GM21723 (cell line): ENCODE measurements around the gene SCEL.
"Not testable (repeated sequence)": the region's sequence is repeated elsewhere in the genome, so short reads cannot be mapped to it uniquely, and the experiment has no call there.

Experiments
- ATAC-seq: cut with Tn5 transposase; IDR thresholded peaks from one replicate; pipeline ENCODE4 v1.9.1; 2021; ENCODE audit warnings: mild to moderate bottlenecking, moderate library complexity; ENCODE audit not compliant: unreplicated experiment

The SCEL gene

GRCh38 chr13:77535448-77535847 is at the start of gene SCEL:
TSS of gene SCEL (plus strand) at chr13:77535706. CDS start at chr13:77555876, 20,170 bp downstream.
- no peak for ATAC-seq

DNA sequence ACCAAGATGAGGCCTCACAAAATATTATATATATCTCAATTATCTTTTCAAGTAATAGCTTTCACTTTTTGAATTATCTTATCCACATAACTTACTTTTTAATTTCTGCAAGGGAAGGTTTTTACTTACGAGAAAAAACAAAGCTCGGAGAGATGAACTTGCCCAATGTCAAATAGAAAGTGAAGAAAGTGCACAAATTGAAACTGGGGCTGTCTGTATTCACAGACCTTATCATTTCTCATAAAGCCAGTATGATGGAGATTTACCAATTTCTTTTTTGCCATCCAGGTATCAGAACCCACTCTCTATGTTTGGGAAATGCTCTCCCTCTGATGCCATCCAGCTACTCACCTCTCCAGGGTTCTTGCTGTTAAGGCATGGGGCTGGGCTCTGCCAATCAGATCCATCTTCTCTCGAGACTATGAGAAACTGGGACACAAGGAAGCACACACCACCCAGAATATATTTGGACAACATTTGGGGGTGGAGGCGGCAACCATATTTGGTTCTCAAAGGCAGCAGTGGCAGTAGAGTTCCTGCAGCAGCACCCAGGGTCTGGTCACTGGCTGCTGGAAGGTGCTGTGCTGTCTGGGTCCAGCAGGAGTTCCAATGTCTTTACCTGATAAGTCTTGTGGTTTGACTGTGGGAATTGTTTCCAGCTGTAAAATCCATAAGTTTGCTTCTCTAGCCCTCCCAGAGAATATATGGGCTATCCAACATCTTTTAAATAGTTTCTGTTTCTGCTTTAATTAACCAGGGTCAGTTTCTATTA is 45.8 kb upstream of the SCEL start:
- ATAC-seq, result peak; percentile 63

GRCh38 chr13:77492982-77493381 is 42.5 kb upstream of the SCEL start:
- ATAC-seq, result peak; percentile 69

- no peak for ATAC-seq
Observed at GRCh38 chr13:77494226-77494625, 41.3 kb upstream of the SCEL start.

DNA sequence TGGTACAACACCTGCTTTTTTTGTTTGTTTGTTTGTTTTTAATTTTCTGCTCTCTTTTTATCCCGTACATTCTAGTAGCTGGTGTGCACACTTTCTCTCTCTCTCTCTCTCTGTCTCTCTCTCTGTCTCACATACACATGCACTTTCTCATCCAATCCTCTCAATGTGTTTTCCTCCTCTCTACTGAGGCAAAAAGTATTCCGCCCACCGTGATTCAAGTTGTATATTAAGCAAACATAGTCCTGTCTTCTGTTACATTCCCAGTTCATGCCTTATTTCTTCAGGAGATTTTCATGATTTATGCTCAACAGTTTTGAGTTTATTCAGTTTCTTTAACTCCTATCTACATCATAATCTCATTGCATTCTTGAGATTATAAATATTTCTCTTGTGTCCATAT is 38.2 kb upstream of the SCEL start:
- ATAC-seq, result no peak

- no peak for ATAC-seq
Observed at GRCh38 chr13:77497835-77498234, 37.7 kb upstream of the SCEL start.

GRCh38 chr13:77502104-77502720 is 33.3 kb upstream of the SCEL start:
- peak; percentile 90 for ATAC-seq

DNA sequence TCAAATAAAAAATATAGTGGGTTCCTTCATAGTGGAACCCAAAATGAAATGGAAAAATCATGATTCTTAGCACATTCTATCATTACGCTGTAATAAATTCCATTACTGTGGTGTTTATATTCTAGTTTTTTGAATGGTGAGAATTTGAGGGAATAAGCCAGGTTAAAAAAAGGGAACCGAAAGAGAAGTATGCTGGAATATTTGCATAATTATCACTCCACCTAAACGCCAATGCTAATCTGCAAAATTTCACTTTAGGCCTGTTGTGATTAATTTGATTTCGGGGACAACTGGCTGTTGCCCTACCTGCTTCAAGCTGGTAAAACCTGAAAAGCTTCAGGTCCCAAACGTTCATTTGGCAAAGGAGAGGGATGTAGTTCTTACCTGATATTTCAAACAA is 32.1 kb upstream of the SCEL start:
- ATAC-seq, result no peak

DNA sequence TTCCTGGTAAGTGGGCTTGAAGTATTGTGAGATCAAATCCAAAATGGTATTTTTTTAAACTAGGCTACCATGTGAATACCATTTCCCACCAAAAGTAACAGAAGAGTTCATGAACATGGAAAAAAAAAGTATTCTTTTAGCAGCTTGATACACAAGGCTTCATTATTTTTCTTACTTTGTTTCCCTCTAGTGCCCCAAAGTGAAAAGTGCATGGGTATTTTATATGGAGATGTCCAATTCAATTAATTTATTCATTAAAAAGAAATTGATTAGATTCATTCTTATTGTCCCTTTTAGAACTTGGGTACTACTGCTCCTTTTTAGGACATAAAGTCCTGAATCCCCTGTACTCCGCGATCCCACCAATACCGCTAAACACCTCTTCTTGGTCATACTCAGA is 28.6 kb upstream of the SCEL start:
- no peak for ATAC-seq

GRCh38 chr13:77507931-77508776 is 27.4 kb upstream of the SCEL start:
- no peak for ATAC-seq

GRCh38 chr13:77508959-77509620 is 26.4 kb upstream of the SCEL start:
- ATAC-seq, result no peak

GRCh38 chr13:77510156-77510555 is 25.4 kb upstream of the SCEL start:
- ATAC-seq, result no peak

GRCh38 chr13:77511552-77511951 is 24.0 kb upstream of the SCEL start:
- ATAC-seq, result no peak

GRCh38 chr13:77513719-77514335 is 21.7 kb upstream of the SCEL start:
- peak; percentile 85 for ATAC-seq

GRCh38 chr13:77514336-77514726 is 21.2 kb upstream of the SCEL start:
- peak; percentile 81 for ATAC-seq

GRCh38 chr13:77515785-77516184 is 19.7 kb upstream of the SCEL start:
- ATAC-seq, result no peak

- ATAC-seq, result no peak
Observed at GRCh38 chr13:77516342-77516789, 19.1 kb upstream of the SCEL start.

GRCh38 chr13:77518266-77518665 is 17.2 kb upstream of the SCEL start:
- ATAC-seq, result no peak

- not testable (repeated sequence) for ATAC-seq
Observed at GRCh38 chr13:77519396-77519795, 16.1 kb upstream of the SCEL start.

DNA sequence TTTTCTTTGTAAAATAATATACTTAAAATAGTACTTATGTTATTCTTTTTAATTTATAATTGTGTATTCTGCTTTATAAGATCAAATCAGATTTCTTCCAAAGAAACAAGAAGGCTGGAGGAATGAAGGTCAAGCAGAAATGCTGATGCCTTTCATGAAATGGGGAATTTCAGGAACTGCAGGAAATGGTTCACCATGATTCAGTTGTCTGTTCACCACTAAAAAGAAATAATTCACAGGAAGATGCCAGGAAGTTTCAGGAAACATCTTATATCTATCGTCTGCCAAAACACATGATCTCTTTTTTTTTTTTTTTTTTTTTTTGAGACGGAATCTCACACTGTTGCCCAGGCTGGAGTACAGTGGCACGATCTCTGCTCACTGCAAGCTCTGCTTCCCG is 15.7 kb upstream of the SCEL start:
- no peak for ATAC-seq

DNA sequence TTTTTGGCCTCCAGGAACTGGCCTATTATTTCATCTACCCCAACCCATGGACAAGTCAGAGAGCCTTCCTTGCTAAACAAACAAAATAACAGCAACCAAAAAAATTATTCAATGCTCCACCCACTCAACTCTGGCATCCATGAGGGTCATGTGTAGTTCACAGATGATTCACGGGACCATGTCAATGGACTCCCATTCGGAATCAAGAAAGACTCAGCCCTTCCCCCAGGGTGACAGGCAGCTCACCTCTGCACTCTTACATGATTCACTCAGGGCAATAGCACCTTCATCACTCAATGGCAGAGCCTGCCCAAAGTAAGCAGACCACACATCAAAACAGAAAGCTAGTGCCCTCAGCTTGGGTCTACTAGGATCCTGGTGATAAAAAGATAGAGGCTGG is 14.3 kb upstream of the SCEL start:
- ATAC-seq, result no peak
